Activated T-helper 17 cell treated with anti-CD3 and anti-CD28 coated beads, Interleukin-2, amount 50 U/mL, for 72 hours (primary cell): ENCODE results near the gene FARP2. TPM values are rescaled to one million over a fixed set of nuclear protein-coding genes. Genes with fewer than 3 reads are reported as not detected.

Experiments
- ATAC-seq: fragments of 150-1000 bp; cut with Tn5 transposase; replicated peaks from 2 replicates; pipeline ENCODE4 v1.10.0; 2021; ENCODE audit warnings: mild to moderate bottlenecking, moderate library complexity
- H3K27ac Mint-ChIP-seq: one replicate; pipeline ENCODE4 v1.8.0; 2022; ENCODE audit warnings: mixed read lengths
- H3K27me3 Mint-ChIP-seq: one replicate; pipeline ENCODE4 v1.8.0; 2022; ENCODE audit warnings: mixed read lengths
- H3K36me3 Mint-ChIP-seq: one replicate; pipeline ENCODE4 v1.8.0; 2022; ENCODE audit warnings: low read depth, mild to moderate bottlenecking, mixed read lengths
- H3K4me1 Mint-ChIP-seq: one replicate; pipeline ENCODE4 v1.8.0; 2022; ENCODE audit warnings: mixed read lengths
- H3K4me3 Mint-ChIP-seq: one replicate; pipeline ENCODE4 v1.8.0; 2022; ENCODE audit warnings: mild to moderate bottlenecking, mixed read lengths
- H3K9me3 Mint-ChIP-seq: one replicate; pipeline ENCODE4 v1.8.0; 2022; ENCODE audit warnings: mixed read lengths
- total RNA-seq, 2 donors: library from RNA; stranded (reverse); gene quantifications; one replicate each; pipeline ENCODE4 v1.2.3, GENCODE V29; 2022

Gene FARP2
- total RNA-seq, 2 donors from 2014 or later: 26.1 to 33.1 TPM

DNA sequence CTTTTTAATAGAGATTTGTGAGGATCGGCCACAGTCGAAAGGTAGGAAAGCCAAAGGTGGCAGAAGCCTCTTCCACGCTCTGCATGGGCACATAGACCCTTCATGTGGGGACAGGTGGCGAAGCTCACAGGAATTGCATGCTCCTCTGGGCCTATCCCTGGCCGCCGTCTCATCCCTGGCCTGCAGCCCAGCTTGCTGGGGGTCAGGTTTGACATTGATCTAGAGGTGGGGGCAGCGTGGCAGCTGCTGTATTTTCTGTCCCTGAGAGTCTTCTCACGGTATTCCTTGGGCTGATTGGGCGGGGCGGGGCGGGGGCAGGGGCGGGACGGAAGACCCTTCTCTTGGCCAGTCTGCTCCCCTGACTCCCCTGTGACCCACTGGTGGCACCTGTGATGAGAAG, 103.4 kb downstream of the FARP2 start:
- Mint-ChIP-seq H3K27me3 (no peaks in the 10 kb centered on the region), H3K9me3 (no peaks in the 10 kb centered on the region), H3K27ac (no peak overlapping the region), H3K4me3 (no peak overlapping the region), H3K4me1 (no peaks in the 10 kb centered on the region), H3K36me3 (no peaks in the 10 kb centered on the region)
- no peak for ATAC-seq

DNA sequence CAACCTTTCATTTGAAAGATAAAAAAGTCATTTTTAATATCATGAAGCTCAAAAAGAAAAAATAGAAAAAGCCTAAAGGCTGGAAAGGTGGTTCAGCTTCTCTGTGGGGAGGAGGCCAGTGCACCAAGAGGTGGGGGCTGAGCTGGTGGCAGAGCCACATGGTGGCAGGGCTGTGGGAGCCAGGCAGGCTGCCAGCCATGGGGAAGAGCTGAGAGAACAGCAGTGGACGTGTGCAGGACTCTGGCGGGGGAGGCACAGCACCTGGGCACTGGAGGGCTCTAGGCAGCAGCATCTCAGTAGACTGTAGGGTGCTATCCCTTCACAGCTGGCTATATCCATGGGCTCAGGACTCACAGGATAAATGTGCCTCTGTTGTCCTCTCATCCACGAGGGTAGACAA, 104.5 kb downstream of the FARP2 start:
- H3K27me3 Mint-ChIP-seq: no peaks in the 10 kb centered on the region
- no peaks in the 10 kb centered on the region for H3K4me1 Mint-ChIP-seq
- no peak overlapping the region for H3K27ac Mint-ChIP-seq
- no peak for ATAC-seq
- H3K9me3 Mint-ChIP-seq: no peaks in the 10 kb centered on the region
- no peaks in the 10 kb centered on the region for H3K36me3 Mint-ChIP-seq
- H3K4me3 Mint-ChIP-seq: no peak overlapping the region

DNA sequence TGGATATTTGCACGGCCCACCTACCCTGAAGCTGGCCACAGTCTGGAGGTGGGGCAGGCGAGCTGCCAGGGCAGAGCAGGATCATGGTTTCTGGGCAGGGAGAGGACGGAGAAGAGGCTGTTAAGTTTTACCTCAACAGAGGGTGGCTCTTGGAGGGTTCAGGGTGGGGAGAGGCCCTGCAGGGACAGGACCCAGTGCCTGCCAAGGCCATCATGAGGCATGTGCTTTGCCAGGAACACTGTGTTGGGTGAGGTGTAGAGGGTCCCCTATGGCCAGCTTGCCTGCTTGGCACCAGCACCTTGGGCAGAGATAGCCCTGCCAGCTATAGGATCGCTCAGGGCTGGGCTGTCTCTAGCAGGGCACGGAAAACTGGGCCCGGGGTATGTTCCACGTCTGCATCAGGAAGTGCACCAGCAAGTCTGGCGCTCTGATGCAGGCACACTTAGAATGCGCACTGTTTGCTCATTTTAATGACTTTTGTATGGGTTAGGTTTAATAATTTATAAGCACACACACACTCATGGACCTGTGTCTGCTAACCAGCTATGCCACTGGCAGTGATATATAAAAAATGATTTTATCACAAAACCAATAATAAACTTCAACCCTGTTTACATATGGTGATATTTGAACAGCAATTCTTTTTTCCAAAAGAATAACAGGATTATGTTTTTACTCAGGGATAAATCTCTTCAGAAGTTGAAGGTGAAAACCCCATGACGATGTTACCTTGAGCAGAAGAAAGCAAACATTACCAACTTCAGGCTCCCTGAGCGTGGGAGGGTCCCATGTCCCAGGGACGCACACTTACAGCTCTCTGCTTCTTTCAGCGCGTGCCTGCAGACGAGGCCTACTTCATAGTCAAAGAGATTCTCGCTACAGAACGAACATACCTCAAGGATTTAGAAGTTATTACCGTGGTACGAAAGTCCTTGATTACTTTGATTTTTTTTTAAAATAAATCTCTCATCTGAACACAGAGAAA, 105.9 kb downstream of the FARP2 start:
- Mint-ChIP-seq H3K36me3 (no peaks in the 10 kb centered on the region), H3K4me3 (no peak overlapping the region), H3K4me1 (no peaks in the 10 kb centered on the region), H3K27me3 (no peaks in the 10 kb centered on the region), H3K9me3 (no peaks in the 10 kb centered on the region), H3K27ac (peak overlapping the region; percentile 15)
- ATAC-seq: no peak

DNA sequence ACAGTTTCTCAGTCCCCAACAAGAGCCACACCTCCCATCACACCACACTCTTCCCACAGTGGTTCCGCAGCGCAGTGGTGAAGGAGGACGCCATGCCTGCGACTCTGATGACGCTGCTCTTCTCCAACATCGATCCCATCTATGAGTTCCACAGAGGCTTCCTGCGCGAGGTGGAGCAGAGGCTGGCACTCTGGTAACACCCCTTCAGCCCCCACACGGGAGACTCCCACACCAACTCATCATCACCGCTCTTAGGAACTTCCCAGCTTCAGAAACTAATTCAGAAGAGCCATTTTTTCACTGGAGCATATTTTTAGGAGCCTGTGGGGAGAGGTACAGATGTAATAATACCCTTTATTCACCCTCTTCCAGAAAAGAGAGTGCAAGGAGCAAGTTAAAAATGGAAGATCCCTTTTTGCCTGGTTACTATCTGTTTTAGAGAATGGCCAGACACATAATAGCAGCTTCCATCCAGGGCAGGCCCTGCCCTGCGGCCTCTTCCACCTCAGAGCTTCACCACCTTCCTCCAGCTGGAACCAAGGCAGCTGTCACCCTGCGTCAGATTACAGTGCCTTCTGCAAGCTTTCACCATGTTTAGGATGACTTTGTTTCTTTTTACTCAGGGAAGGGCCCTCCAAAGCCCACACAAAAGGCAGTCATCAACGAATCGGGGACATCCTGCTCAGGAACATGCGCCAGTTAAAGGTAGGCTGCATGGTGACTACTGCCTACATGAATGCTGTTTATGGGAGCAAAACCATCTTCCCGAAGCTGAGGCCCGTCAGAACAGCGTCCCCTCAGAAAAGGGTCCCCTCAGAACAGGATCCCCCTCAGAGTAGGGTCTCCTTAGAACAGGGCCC, 107.4 kb downstream of the FARP2 start:
- ATAC-seq: no peak
- Mint-ChIP-seq H3K4me3 (no peak overlapping the region), H3K27ac (no peak overlapping the region), H3K9me3 (no peaks in the 10 kb centered on the region), H3K27me3 (no peaks in the 10 kb centered on the region), H3K36me3 (no peaks in the 10 kb centered on the region), H3K4me1 (no peaks in the 10 kb centered on the region)

DNA sequence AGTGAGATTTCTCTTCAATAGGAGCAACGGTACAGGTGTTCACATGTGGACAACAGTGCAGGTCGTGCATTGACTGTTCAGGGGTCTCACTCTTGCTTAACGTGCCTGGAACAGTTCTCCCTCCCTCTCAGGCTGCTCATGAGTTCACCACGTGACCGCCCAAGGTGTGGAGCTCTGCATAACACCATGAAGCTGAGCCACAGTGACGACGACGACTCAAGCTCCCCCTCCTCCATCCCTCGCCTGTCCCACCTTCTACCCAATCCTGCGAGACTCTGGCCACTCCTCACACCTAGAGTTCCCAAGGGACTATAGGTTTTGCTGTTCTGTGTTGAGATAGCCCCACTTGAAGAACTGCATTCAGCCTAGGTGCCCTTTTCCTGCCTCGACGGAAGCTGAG, 109.5 kb downstream of the FARP2 start:
- Mint-ChIP-seq H3K9me3 (no peaks in the 10 kb centered on the region), H3K27ac (no peak overlapping the region), H3K4me3 (no peak overlapping the region)

DNA sequence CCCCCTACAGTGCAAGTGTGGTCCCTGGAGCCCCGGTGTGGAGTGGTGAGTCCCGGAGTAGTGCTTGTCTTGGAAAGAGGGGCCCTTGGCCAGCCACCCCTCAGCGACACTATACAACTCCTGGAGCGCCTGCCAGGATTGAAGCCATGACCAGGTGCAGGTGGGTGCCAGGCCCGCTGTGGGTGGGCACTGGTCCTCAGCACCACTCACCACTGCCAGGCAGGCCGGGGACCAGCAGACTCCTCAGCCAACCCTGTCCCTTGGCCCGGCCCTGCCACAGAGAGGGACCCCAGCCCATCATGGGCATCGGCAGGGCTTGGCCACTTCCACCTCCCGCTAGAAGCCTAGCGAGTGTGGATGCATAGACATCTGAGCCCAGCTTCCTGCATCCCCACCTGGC, 110.1 kb downstream of the FARP2 start:
- no peaks in the 10 kb centered on the region for H3K27me3 Mint-ChIP-seq
- no peak for ATAC-seq

More for the DNA sequence above, 109.5 kb downstream of the FARP2 start:
- Mint-ChIP-seq H3K36me3 (no peaks in the 10 kb centered on the region), H3K4me1 (no peaks in the 10 kb centered on the region), H3K27me3 (no peaks in the 10 kb centered on the region)
- no peak for ATAC-seq

DNA sequence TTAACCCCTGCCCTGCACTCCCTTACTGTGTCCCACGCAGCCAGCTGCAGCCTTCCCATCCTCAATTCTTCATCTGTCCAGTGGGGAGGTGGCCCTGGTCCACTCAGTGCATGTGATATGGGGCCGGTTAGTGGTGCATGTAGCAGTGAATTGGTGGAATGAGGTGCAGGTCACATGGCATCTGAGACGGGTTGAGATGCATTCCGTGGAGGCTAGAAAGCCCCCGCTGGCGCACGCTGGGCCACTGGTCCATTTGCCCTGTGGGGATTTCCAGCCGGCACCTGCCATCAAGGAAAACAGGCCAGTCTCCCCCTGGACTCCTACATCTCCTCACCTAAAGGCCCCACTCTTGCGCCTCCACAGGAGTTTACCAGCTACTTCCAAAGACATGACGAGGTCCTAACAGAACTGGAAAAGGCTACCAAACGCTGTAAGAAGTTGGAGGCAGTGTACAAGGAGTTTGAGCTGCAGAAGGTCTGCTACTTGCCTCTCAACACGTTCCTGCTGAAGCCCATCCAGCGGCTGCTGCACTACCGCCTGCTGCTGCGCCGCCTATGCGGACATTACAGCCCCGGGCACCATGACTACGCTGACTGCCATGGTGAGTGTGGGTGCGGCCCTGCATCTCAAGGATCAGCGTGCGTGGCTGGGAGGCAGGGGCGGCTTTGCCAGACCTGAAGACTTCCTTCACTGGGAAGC, 111.8 kb downstream of the FARP2 start:
- H3K27ac Mint-ChIP-seq: no peak overlapping the region
- H3K27me3 Mint-ChIP-seq: peaks cover 5% of the 10 kb centered on the region
- H3K4me1 Mint-ChIP-seq: no peaks in the 10 kb centered on the region
- H3K4me3 Mint-ChIP-seq: no peak overlapping the region
- no peak for ATAC-seq
- no peaks in the 10 kb centered on the region for H3K9me3 Mint-ChIP-seq
- H3K36me3 Mint-ChIP-seq: no peaks in the 10 kb centered on the region

More for the DNA sequence above, 110.1 kb downstream of the FARP2 start:
- no peaks in the 10 kb centered on the region for H3K9me3 Mint-ChIP-seq
- H3K4me1 Mint-ChIP-seq: no peaks in the 10 kb centered on the region
- H3K27ac Mint-ChIP-seq: no peak overlapping the region
- no peaks in the 10 kb centered on the region for H3K36me3 Mint-ChIP-seq
- H3K4me3 Mint-ChIP-seq: no peak overlapping the region

DNA sequence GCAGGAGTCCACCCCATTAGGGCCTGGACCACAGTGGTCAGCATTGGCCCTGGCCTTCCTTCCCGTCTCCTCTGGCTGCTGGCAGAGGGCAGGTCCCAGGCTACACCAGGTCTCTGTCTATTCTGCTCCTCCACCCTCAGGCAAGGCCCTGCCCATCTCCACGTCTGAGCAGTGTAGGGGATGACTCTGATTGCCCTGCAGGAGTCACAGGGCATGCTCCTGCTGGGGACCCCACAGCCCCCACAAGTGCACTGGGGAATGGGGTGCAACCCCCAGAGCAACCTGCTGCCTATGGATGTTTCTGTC, 112.3 kb downstream of the FARP2 start:
- Mint-ChIP-seq H3K9me3 (no peaks in the 10 kb centered on the region), H3K27me3 (peaks cover 8% of the 10 kb centered on the region), H3K36me3 (no peaks in the 10 kb centered on the region), H3K27ac (no peak overlapping the region), H3K4me3 (no peak overlapping the region), H3K4me1 (no peaks in the 10 kb centered on the region)
- ATAC-seq: no peak

DNA sequence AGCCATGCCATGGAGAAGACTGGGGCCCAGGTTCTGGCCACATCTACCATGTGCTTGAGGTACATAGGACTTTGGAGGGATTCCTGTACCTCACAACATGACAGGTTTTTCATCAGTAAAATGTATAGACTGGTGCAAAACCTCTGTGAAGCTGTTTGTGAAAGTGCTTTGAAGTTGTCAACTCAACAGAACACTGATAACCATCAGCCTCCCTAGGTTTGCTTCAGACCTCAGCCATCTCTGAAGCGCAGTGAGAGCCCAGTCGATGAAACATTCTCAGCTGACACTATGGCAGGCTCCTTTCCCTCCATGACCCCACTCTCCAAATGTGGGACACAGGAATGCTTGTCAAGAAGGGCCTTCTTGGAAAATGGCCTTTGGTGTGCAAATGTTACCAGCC, 113.7 kb downstream of the FARP2 start:
- H3K27me3 Mint-ChIP-seq: peaks cover 8% of the 10 kb centered on the region
- no peak for ATAC-seq
- no peak overlapping the region for H3K27ac Mint-ChIP-seq
- no peaks in the 10 kb centered on the region for H3K36me3 Mint-ChIP-seq
- H3K9me3 Mint-ChIP-seq: no peaks in the 10 kb centered on the region
- no peaks in the 10 kb centered on the region for H3K4me1 Mint-ChIP-seq
- no peak overlapping the region for H3K4me3 Mint-ChIP-seq

DNA sequence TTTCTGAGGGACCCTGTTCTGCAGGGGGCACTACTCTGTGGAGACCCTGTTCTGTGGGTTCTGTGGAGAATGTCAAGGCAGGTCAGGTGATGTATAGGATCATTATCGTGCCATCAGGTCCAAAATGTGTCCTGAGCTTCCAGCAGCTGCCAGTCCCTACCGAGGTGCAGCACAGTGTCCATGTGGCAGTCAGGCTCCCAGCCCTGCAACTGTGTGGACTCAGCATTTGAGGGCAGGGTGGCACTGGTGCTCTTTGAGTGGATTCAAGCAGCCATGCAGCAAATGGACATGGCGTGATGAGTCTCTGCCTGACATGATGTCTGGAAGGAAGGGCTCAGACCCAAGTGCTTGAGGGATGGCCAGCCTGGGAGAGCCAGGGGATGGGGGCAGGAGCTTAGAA, 117.3 kb downstream of the FARP2 start:
- no peaks in the 10 kb centered on the region for H3K9me3 Mint-ChIP-seq
- peaks cover 8% of the 10 kb centered on the region for H3K27me3 Mint-ChIP-seq
- ATAC-seq: no peak
- H3K36me3 Mint-ChIP-seq: no peaks in the 10 kb centered on the region
- no peak overlapping the region for H3K4me3 Mint-ChIP-seq
- H3K4me1 Mint-ChIP-seq: no peaks in the 10 kb centered on the region
- H3K27ac Mint-ChIP-seq: peak overlapping the region; percentile 75

DNA sequence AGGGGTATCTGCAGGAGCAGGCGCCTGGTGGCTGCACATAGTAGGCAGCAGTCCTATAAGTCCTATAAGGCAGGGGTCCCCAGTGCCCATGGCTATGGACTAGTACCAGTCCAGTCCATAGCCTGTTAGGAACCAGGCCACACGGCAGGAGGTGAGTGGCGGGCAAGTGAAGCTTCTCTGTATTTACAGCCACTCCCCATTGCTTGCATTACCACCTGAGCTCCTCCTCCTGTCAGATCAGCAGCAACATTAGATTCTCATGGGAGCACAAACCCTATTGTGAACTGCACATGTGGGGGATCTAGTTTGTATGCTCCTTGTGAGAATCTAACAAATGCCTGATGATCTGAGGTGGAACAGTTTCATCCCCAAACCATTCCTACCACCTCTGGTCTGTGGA, 119.2 kb downstream of the FARP2 start:
- Mint-ChIP-seq H3K36me3 (no peaks in the 10 kb centered on the region), H3K4me3 (no peak overlapping the region), H3K4me1 (no peaks in the 10 kb centered on the region), H3K27ac (no peak overlapping the region), H3K27me3 (peaks cover 8% of the 10 kb centered on the region), H3K9me3 (no peaks in the 10 kb centered on the region)
- ATAC-seq: no peak

DNA sequence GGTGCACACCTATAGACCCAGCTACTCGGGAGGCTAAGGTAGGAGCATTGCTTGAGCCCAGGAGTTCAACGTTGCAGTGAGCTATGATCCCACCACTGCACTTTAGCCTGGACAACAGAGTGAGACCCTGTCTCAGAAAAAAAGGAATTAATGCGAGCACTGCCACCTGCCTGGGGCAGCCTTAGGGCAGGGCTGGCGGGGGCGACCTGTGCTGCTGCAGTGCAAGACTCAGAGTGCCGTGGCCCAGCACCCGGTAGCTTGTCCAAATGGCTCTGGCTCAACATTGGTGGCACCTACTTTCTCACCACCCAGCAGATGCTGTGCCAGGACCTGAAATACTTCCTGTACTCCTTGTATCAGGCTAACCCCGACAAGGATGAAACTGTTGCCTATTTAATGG, 122.1 kb downstream of the FARP2 start:
- Mint-ChIP-seq H3K4me3 (no peak overlapping the region), H3K9me3 (no peaks in the 10 kb centered on the region), H3K36me3 (no peaks in the 10 kb centered on the region), H3K27ac (no peak overlapping the region), H3K4me1 (no peaks in the 10 kb centered on the region), H3K27me3 (no peaks in the 10 kb centered on the region)
- ATAC-seq: no peak

DNA sequence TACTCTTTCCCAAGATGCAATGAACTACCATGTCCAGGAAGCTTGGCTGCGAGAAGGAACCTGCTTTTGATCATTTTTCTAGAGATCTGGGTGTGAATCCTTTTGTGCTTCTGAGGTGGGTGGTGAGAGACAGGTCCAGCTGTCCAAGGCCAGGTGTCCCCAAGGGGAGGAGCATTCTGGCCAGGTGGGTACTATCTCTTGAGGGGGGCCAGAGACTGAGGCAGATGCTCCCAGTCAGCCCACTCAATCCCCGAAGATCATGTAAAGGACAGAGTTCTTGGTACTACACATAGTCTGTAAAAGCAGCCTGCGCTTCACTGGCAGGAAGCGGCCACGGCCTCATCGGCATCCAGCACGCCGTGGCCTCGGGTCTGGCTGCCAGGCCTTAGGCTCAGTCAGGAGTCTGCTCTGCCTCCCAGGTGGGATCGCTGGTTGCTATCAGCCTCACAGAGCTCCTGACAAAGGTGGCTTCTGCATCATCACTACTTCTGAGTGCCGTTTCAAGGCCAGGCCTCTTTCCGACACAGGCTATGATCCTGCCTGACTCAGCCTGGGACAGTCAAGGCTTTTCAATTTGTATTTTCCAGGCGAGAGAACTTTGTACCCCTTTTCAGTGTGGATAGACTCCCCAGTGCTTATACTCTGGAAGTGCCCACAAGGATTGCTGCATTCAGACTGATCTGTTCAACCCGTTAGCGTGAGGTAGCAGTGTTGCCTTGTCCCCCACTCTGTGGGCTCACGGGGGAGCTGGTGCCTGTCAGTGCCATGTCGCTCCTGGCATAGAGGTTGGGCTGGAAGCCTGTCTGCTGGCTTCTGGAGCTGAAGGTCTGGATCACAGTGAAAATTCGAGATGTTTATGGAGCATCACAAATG, 123.2 kb downstream of the FARP2 start:
- ATAC-seq: no peak
- no peak overlapping the region for H3K27ac Mint-ChIP-seq
- H3K4me1 Mint-ChIP-seq: no peaks in the 10 kb centered on the region
- no peak overlapping the region for H3K4me3 Mint-ChIP-seq
- no peaks in the 10 kb centered on the region for H3K27me3 Mint-ChIP-seq
- no peaks in the 10 kb centered on the region for H3K36me3 Mint-ChIP-seq
- no peaks in the 10 kb centered on the region for H3K9me3 Mint-ChIP-seq

DNA sequence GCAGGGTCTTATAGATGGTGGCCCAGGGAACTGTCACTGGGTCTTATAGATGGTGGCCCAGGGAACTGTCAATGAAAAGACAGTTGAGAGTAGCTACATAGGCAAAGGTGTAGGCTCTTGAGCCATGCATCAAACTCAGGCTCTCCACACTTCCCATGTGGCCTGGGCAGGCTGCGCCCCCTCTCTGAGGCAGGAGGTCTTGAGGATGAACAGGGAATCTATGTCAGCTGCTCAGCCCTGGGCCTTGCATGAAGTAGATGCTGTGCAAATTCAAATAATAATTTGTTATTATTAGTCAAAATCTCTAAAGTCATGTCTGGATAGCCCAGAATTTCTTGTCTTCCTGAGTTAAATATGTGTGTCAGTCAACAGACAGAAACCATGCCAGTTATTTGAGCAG, 125.6 kb downstream of the FARP2 start:
- Mint-ChIP-seq H3K4me1 (no peaks in the 10 kb centered on the region), H3K27me3 (no peaks in the 10 kb centered on the region), H3K27ac (no peak overlapping the region), H3K36me3 (no peaks in the 10 kb centered on the region), H3K9me3 (no peaks in the 10 kb centered on the region), H3K4me3 (no peak overlapping the region)
- ATAC-seq: no peak
